Gastrocnemius medialis (tissue), 4 donors: ENCODE data around the gene HMX1.

ENCODE experiments used
- CTCF ChIP-seq, 5 experiments: fragments of 450-650 bp in 3 of 5; fragments of 200-600 bp in 2 of 5; sonication (generic) in 2 of 5; IDR thresholded peaks in 4 of 5; conservative IDR thresholded peaks in 1 of 5; 1 replicate in 4 of 5; 2 replicates in 1 of 5; pipeline ENCODE4 v1.5.1; 2016 to 2019; ENCODE audit warnings: antibody characterized with exemption in 5 of 5, mild to moderate bottlenecking in 3 of 5, moderate library complexity in 3 of 5
- POLR2A ChIP-seq, 2 donors: fragments of 450-650 bp; IDR thresholded peaks; one replicate each; pipeline ENCODE4 v1.6.1; 2017; ENCODE audit warnings: antibody characterized with exemption in 2 of 2, mild to moderate bottlenecking in 2 of 2, moderate library complexity in 2 of 2

- TF ChIP-seq CTCF (IDR thresholded peaks at IDR 0.05 in 4 of 5, conservative IDR thresholded peaks at IDR 0.05 in 1 of 5) (no peak), POLR2A (IDR thresholded peaks at IDR 0.05) (no peak)
These were observed 45.7 kb upstream of the HMX1 start for GRCh38 chr4:8917321-8917811.
